ENCODE measurements around the gene PDE3A. TPM values are rescaled to one million over a fixed set of nuclear protein-coding genes. Genes with fewer than 3 reads are reported as not detected.

PDE3A gene
- total RNA-seq, 1 donor from 2014 or later = 161 TPM

DNA sequence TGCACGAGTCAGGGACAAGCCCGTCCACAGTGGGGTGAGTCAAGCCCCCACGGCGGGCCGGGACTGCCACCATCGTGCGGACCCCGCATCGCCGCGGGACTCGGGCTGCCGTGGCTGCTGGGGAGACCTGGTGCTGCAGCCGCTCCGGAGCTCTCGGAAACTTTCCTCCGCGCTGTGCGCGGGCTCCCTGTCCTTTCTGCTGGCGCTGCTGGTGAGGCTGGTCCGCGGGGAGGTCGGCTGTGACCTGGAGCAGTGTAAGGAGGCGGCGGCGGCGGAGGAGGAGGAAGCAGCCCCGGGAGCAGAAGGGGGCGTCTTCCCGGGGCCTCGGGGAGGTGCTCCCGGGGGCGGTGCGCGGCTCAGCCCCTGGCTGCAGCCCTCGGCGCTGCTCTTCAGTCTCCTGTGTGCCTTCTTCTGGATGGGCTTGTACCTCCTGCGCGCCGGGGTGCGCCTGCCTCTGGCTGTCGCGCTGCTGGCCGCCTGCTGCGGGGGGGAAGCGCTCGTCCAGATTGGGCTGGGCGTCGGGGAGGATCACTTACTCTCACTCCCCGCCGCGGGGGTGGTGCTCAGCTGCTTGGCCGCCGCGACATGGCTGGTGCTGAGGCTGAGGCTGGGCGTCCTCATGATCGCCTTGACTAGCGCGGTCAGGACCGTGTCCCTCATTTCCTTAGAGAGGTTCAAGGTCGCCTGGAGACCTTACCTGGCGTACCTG lies 1.1 kb downstream of the PDE3A start:
- Histone ChIP-seq H3K27me3 (ENCODE audit: low read depth) (no peaks in the 10 kb centered on the region), H3K27ac (replicated peaks) (peak overlapping the region; percentile 98), H3K4me3 (peak overlapping the region; percentile 82), H3K4me1 (peaks cover 65% of the 10 kb centered on the region), H3K9me3 (replicated peaks) (no peaks in the 10 kb centered on the region), H3K36me3 (no peaks in the 10 kb centered on the region)
- intact Hi-C loops (cut with micrococcal nuclease) = no loop called here
- DNase-seq = peak; percentile 89
- TF ChIP-seq, protein P1, sequence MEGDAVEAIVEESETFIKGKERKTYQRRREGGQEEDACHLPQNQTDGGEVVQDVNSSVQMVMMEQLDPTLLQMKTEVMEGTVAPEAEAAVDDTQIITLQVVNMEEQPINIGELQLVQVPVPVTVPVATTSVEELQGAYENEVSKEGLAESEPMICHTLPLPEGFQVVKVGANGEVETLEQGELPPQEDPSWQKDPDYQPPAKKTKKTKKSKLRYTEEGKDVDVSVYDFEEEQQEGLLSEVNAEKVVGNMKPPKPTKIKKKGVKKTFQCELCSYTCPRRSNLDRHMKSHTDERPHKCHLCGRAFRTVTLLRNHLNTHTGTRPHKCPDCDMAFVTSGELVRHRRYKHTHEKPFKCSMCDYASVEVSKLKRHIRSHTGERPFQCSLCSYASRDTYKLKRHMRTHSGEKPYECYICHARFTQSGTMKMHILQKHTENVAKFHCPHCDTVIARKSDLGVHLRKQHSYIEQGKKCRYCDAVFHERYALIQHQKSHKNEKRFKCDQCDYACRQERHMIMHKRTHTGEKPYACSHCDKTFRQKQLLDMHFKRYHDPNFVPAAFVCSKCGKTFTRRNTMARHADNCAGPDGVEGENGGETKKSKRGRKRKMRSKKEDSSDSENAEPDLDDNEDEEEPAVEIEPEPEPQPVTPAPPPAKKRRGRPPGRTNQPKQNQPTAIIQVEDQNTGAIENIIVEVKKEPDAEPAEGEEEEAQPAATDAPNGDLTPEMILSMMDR (IDR thresholded peaks at IDR 0.05; ENCODE audit: borderline replicate concordance) = peak; percentile 62

DNA sequence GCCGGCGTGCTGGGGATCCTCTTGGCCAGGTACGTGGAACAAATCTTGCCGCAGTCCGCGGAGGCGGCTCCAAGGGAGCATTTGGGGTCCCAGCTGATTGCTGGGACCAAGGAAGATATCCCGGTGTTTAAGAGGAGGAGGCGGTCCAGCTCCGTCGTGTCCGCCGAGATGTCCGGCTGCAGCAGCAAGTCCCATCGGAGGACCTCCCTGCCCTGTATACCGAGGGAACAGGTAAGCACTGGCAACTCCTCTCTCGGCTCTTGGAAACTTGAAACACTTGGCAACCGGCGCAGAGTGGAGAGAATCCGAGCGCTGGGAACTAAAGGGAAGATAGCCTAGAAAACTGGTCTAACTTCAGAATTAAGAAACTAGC lies 1.7 kb downstream of the PDE3A start:
- peak; percentile 38 for DNase-seq
- no peaks in the 10 kb centered on the region for H3K36me3 ChIP-seq
- peak overlapping the region; percentile 98 for H3K27ac ChIP-seq (replicated peaks)
- TF ChIP-seq, protein P1 (IDR thresholded peaks at IDR 0.05; ENCODE audit: borderline replicate concordance) = no peak
- peak overlapping the region; percentile 82 for H3K4me3 ChIP-seq
- H3K27me3 ChIP-seq (ENCODE audit: low read depth) = no peaks in the 10 kb centered on the region
- H3K9me3 ChIP-seq (replicated peaks) = no peaks in the 10 kb centered on the region
- intact Hi-C loops (cut with micrococcal nuclease) = no loop called here
- peaks cover 62% of the 10 kb centered on the region for H3K4me1 ChIP-seq

DNA sequence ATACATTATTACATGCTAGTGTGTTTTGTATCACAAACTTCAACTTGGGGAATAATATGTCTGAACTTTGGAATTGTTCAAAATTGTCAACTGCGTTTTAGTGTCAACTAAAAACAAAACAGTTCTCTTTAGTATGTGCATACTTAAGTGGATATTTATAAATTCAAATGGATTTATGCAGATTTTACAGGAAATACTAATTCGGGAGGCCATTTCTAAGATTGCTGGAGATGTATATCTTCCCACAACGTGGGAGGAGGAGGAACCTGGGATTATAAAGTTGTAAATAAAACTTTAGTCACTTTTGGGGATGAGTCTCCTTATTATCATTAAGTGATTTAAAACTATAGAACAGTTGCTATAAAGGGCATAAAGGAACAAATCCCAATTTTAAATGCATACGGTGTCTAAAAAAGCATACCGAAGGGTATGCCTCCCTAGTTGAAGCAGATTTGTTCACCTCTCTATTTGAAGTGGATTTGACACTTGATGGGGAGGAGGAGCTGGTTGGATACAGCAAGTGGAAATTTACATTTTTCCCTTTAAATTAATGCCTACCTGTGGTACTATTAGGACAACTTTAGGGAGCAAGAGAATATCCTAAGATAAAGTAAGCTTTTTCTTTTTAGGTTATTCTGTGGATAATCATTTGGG lies 2.7 kb downstream of the PDE3A start:
- Histone ChIP-seq H3K4me3 (peak overlapping the region; percentile 82), H3K27ac (replicated peaks) (peak overlapping the region; percentile 98), H3K27me3 (ENCODE audit: low read depth) (no peaks in the 10 kb centered on the region), H3K4me1 (peaks cover 57% of the 10 kb centered on the region), H3K36me3 (no peaks in the 10 kb centered on the region), H3K9me3 (replicated peaks) (no peaks in the 10 kb centered on the region)
- no peak for DNase-seq
- TF ChIP-seq, protein P1 (IDR thresholded peaks at IDR 0.05; ENCODE audit: borderline replicate concordance) = no peak
- intact Hi-C loops (cut with micrococcal nuclease) = no loop called here

DNA sequence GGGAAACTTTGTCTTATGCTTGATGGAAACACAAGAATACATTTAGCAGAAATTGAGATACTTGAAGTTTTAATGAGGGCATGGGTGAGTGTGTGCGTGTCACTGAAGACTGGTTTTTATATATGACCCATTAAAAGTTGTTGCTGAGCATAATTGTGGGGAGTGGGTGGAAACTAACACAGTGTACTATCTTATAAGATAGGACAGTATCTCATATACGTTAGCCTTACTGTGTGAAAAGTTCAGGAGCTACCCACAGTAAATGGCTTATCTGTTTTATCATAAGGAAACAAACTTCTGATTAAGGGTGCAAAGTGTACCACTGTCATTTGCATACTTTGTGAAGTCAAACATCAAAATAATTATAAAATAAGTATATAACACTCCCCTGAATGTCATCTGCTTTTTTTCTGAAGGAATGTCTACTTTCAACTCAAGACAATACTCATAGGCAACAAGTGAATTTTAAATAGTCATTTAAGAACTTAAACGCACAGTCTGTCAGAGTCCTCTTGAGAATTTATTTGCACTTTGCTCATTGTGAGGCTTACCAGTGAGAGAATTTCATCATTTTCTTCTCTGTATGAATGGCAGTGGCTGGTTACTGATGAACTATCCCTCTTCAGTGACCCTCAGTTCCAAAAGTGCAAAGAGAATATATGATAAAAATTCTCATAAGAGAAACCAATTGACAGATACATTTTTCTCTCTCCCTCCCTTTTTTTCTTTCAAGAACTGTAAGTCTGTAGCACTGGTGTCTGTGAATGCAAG lies 4.2 kb downstream of the PDE3A start:
- Histone ChIP-seq H3K4me3 (peak overlapping the region; percentile 82), H3K4me1 (peaks cover 55% of the 10 kb centered on the region), H3K27ac (replicated peaks) (peak overlapping the region; percentile 98), H3K9me3 (replicated peaks) (no peaks in the 10 kb centered on the region), H3K36me3 (no peaks in the 10 kb centered on the region), H3K27me3 (ENCODE audit: low read depth) (no peaks in the 10 kb centered on the region)
- TF ChIP-seq, protein P1 (IDR thresholded peaks at IDR 0.05; ENCODE audit: borderline replicate concordance) = no peak
- no peak for DNase-seq
- intact Hi-C loops (cut with micrococcal nuclease) = no loop called here

GRCh38 chr12:20374795-20375194 lies 6.5 kb downstream of the PDE3A start:
- DNase-seq = no peak
- TF ChIP-seq, protein P1 (IDR thresholded peaks at IDR 0.05; ENCODE audit: borderline replicate concordance) = no peak
- intact Hi-C loops (cut with micrococcal nuclease) = no loop called here
- Histone ChIP-seq H3K4me1 (peaks cover 54% of the 10 kb centered on the region), H3K4me3 (peak overlapping the region; percentile 82), H3K27ac (replicated peaks) (peak overlapping the region; percentile 98), H3K27me3 (ENCODE audit: low read depth) (no peaks in the 10 kb centered on the region), H3K36me3 (no peaks in the 10 kb centered on the region), H3K9me3 (replicated peaks) (no peaks in the 10 kb centered on the region)
